ENCODE data around the gene MPPED2.

GRCh38 chr11:30485222-30485621 lies 100.9 kb downstream of the MPPED2 start:
- TF ChIP-seq POLR2AphosphoS5 (IDR thresholded peaks at IDR 0.05; ENCODE audit: low read depth, low read length) (no peak), REST (IDR thresholded peaks at IDR 0.05; ENCODE audit: insufficient read depth in 1 of 2, low read depth in 2 of 2, low read length in 2 of 2) (no peak), TAF1 (IDR thresholded peaks at IDR 0.05; ENCODE audit: borderline replicate concordance, insufficient read depth, low read length) (no peak)

Data from PFSK-1 (cell line).